Measurements from ENCODE around the gene USP44. TPM values are rescaled to one million over a fixed set of nuclear protein-coding genes. Genes with fewer than 3 reads are reported as not detected.

The USP44 gene
- total and polyA plus RNA-seq, 2 donors from 2014 or later, result 0.52 to 2.8 TPM

GRCh38 chr12:95509300-95509699 is 42.0 kb downstream of the USP44 start:
- intact Hi-C loops (cut with DNase I), result no loop called here
- FAIRE-seq, result no peak

GRCh38 chr12:95506707-95507523 is 44.4 kb downstream of the USP44 start:
- H3K4me3 ChIP-seq (ENCODE audit: low read length in 3 of 3), result no peak overlapping the region

More at GRCh38 chr12:95509300-95509699, 42.0 kb downstream of the USP44 start:
- Histone ChIP-seq H3K9me3 (ENCODE audit: control insufficient read depth in 2 of 3, insufficient read depth in 1 of 3, low read length in 3 of 3) (no peaks in the 10 kb centered on the region), H3K27me3 (ENCODE audit: control insufficient read depth, insufficient read depth, low read length) (no peaks in the 10 kb centered on the region), H3K9ac (ENCODE audit: low read length in 3 of 3) (no peak overlapping the region), H3K4me1 (ENCODE audit: control insufficient read depth in 2 of 3, insufficient read depth in 2 of 3, low read depth in 1 of 3, low read length in 3 of 3) (no peaks in the 10 kb centered on the region), H3K36me3 (ENCODE audit: control insufficient read depth in 2 of 3, insufficient read depth in 3 of 3, low read length in 3 of 3) (peaks cover 9 to 59% (median 30%) of the 10 kb centered on the region in 3 donors), H3K4me3 (ENCODE audit: low read length in 3 of 3) (no peak overlapping the region), H3K27ac (ENCODE audit: low read depth in 2 of 2, low read length in 2 of 2) (no peak overlapping the region)
- DNase-seq, result no peak
- no peak for TF ChIP-seq CTCF (IDR thresholded peaks at IDR 0.05; ENCODE audit: borderline replicate concordance, extremely low read depth, insufficient read depth)

GRCh38 chr12:95505039-95505438 is 46.2 kb downstream of the USP44 start:
- DNase-seq, result no peak
- Histone ChIP-seq H3K36me3 (ENCODE audit: control insufficient read depth in 2 of 3, insufficient read depth in 3 of 3, low read length in 3 of 3) (peaks cover 11 to 32% (median 12%) of the 10 kb centered on the region in 3 donors), H3K4me1 (ENCODE audit: control insufficient read depth in 2 of 3, insufficient read depth in 2 of 3, low read depth in 1 of 3, low read length in 3 of 3) (no peaks in the 10 kb centered on the region), H3K9me3 (ENCODE audit: control insufficient read depth in 2 of 3, insufficient read depth in 1 of 3, low read length in 3 of 3) (no peaks in the 10 kb centered on the region), H3K27ac (ENCODE audit: low read depth in 2 of 2, low read length in 2 of 2) (no peak overlapping the region), H3K4me3 (ENCODE audit: low read length in 3 of 3) (no peak overlapping the region), H3K27me3 (ENCODE audit: control insufficient read depth, insufficient read depth, low read length) (no peaks in the 10 kb centered on the region), H3K9ac (ENCODE audit: low read length in 3 of 3) (no peak overlapping the region)
- intact Hi-C loops (cut with DNase I), result no loop called here
- no peak for FAIRE-seq
- no peak for TF ChIP-seq CTCF (IDR thresholded peaks at IDR 0.05; ENCODE audit: borderline replicate concordance, extremely low read depth, insufficient read depth)

More at GRCh38 chr12:95506707-95507523, 44.4 kb downstream of the USP44 start:
- Histone ChIP-seq H3K27me3 (ENCODE audit: control insufficient read depth, insufficient read depth, low read length) (no peaks in the 10 kb centered on the region), H3K27ac (ENCODE audit: low read depth in 2 of 2, low read length in 2 of 2) (no peak overlapping the region), H3K36me3 (ENCODE audit: control insufficient read depth in 2 of 3, insufficient read depth in 3 of 3, low read length in 3 of 3) (peaks cover 13 to 50% (median 16%) of the 10 kb centered on the region in 3 donors), H3K9me3 (ENCODE audit: control insufficient read depth in 2 of 3, insufficient read depth in 1 of 3, low read length in 3 of 3) (no peaks in the 10 kb centered on the region), H3K4me1 (ENCODE audit: control insufficient read depth in 2 of 3, insufficient read depth in 2 of 3, low read depth in 1 of 3, low read length in 3 of 3) (no peaks in the 10 kb centered on the region), H3K9ac (ENCODE audit: low read length in 3 of 3) (no peak overlapping the region)
- no peak for FAIRE-seq
- no peak for TF ChIP-seq CTCF (IDR thresholded peaks at IDR 0.05; ENCODE audit: borderline replicate concordance, extremely low read depth, insufficient read depth)
- intact Hi-C loops (cut with DNase I), result no loop called here
- DNase-seq, result no peak

All from kidney (tissue), 14 donors.